NCI-H446 treated with DMSO at 0.1 percent for 48 hours (cell line): ENCODE data around the gene ZNF701.
"Not testable (repeated sequence)": the region's sequence is repeated elsewhere in the genome, so short reads cannot be mapped to it uniquely, and the experiment has no call there.

ENCODE experiments used
- DNase-seq: peaks from one replicate; lab custom pipeline; 2025; lab: John Stamatoyannopoulos, UW

ZNF701 gene

GRCh38 chr19:52570000-52570861 lies at the start of gene ZNF701:
Gene ZNF701 (plus strand): TSS chr19:52570287. CDS start chr19:52574148, 3,861 bp downstream.
- no peak for DNase-seq

GRCh38 chr19:52522551-52522950 lies 47.5 kb upstream of the ZNF701 start:
- DNase-seq = no peak

- no peak for DNase-seq
Measured at GRCh38 chr19:52524086-52524485, 46.0 kb upstream of the ZNF701 start.

GRCh38 chr19:52527134-52527955 lies 42.7 kb upstream of the ZNF701 start, which contains the start of gene ZNF808:
Gene ZNF808 (plus strand): TSS chr19:52527668. CDS start chr19:52543285, 15,617 bp downstream.
- DNase-seq = no peak

- DNase-seq = no peak
Measured at GRCh38 chr19:52527956-52528351, 42.1 kb upstream of the ZNF701 start.

- DNase-seq = no peak
Measured at GRCh38 chr19:52532480-52532879, 37.6 kb upstream of the ZNF701 start.

GRCh38 chr19:52533901-52534300 lies 36.2 kb upstream of the ZNF701 start:
- DNase-seq = no peak

GRCh38 chr19:52535385-52535770 lies 34.7 kb upstream of the ZNF701 start:
- not testable (repeated sequence) for DNase-seq

GRCh38 chr19:52535771-52536447 lies 34.2 kb upstream of the ZNF701 start:
- no peak for DNase-seq

GRCh38 chr19:52536448-52536800 lies 33.7 kb upstream of the ZNF701 start:
- no peak for DNase-seq

- not testable (repeated sequence) for DNase-seq
Measured at GRCh38 chr19:52538815-52539214, 31.3 kb upstream of the ZNF701 start.

GRCh38 chr19:52541176-52541575 lies 28.9 kb upstream of the ZNF701 start:
- DNase-seq = not testable (repeated sequence)

- no peak for DNase-seq
Measured at GRCh38 chr19:52541608-52542007, 28.5 kb upstream of the ZNF701 start.

GRCh38 chr19:52542541-52542940 lies 27.5 kb upstream of the ZNF701 start:
- not testable (repeated sequence) for DNase-seq

- DNase-seq = no peak
Measured at GRCh38 chr19:52542984-52543664, 27.0 kb upstream of the ZNF701 start.

GRCh38 chr19:52554216-52554971 lies 15.7 kb upstream of the ZNF701 start:
- DNase-seq = no peak

- no peak for DNase-seq
Measured at GRCh38 chr19:52557231-52557995, 12.7 kb upstream of the ZNF701 start.

- not testable (repeated sequence) for DNase-seq
Measured at GRCh38 chr19:52558732-52559445, 11.2 kb upstream of the ZNF701 start.

- DNase-seq = not testable (repeated sequence)
Measured at GRCh38 chr19:52561611-52562010, 8.5 kb upstream of the ZNF701 start.

- DNase-seq = no peak
Measured at GRCh38 chr19:52566121-52566520, 4.0 kb upstream of the ZNF701 start.
